B cell (primary cell): ENCODE data around the gene FBXL4. TPM values are rescaled to one million over a fixed set of nuclear protein-coding genes. Genes with fewer than 3 reads are reported as not detected.

Experiments used
- ATAC-seq: fragments of 200-7000 bp; cut with Tn5 transposase; one replicate; pipeline ENCODE4 v1.10.0; 2021; ENCODE audit warnings: low read depth, mild to moderate bottlenecking, moderate number of reproducible peaks, moderate library complexity
- CTCF ChIA-PET: fragments of 350-600 bp; sonication (Branson Sonifier 250); formaldehyde crosslinking; loops from one replicate; lab custom pipeline; 2021; ENCODE audit warnings: antibody characterized with exemption, inconsistent platforms; lab: Charles Lee
- POLR2A ChIA-PET: fragments of 350-600 bp; sonication (Branson Sonifier 250); formaldehyde crosslinking; loops from one replicate; lab custom pipeline; 2021; ENCODE audit warnings: antibody characterized with exemption; lab: Charles Lee
- DNase-seq: peaks from one replicate; pipeline ENCODE4 v3.0.0; 2013
- H2AFZ ChIP-seq: 2 replicates; pipeline ENCODE4 v1.6.1; 2012; ENCODE audit warnings: mild to moderate bottlenecking, low read depth, low read length; ENCODE audit not compliant: insufficient read depth, poor library complexity, severe bottlenecking
- H3K27ac ChIP-seq, 2 donors: 1 replicate in 1 of 2; 2 replicates in 1 of 2; pipeline ENCODE4 v1.5.1; 2012 to 2013; ENCODE audit warnings: low read length in 2 of 2, mild to moderate bottlenecking in 2 of 2, moderate library complexity in 1 of 2
- H3K27me3 ChIP-seq, 4 experiments: fragments of 200-600 bp in 1 of 4; sonication (generic) in 1 of 4; replicated peaks in 1 of 4; 1 replicate in 2 of 4; 2 replicates in 2 of 4; pipeline versions ENCODE4 v1.6.1 to v1.7.0; 2013 to 2016; ENCODE audit warnings: low read length in 3 of 4, mild to moderate bottlenecking in 2 of 4, mixed read lengths in 1 of 4, moderate library complexity in 1 of 4; ENCODE audit not compliant: insufficient read depth in 4 of 4, control insufficient read depth in 3 of 4; ENCODE audit errors: control extremely low read depth in 1 of 4
- H3K36me3 ChIP-seq, 2 experiments: replicated peaks in 1 of 2; 1 replicate in 1 of 2; 2 replicates in 1 of 2; pipeline versions ENCODE4 v1.6.1 to v1.7.1; 2013; ENCODE audit warnings: low read length in 1 of 2; ENCODE audit not compliant: insufficient read depth in 2 of 2, control insufficient read depth in 1 of 2; ENCODE audit errors: control extremely low read depth in 1 of 2, extremely low read depth in 1 of 2
- H3K4me1 ChIP-seq, 2 donors: fragments of 200-600 bp in 1 of 2; sonication (generic) in 1 of 2; 1 replicate in 1 of 2; 2 replicates in 1 of 2; pipeline versions ENCODE4 v1.5.1 to v1.6.1; 2013 to 2017; ENCODE audit warnings: low read length in 2 of 2; ENCODE audit not compliant: control insufficient read depth in 2 of 2, insufficient read depth in 2 of 2
- H3K4me2 ChIP-seq: replicated peaks from 2 replicates; pipeline ENCODE3; 2012; ENCODE audit warnings: mild to moderate bottlenecking, low read depth, low read length; ENCODE audit not compliant: poor library complexity, severe bottlenecking
- H3K4me3 ChIP-seq, 5 experiments: fragments of 200-600 bp in 1 of 5; sonication (generic) in 1 of 5; 1 replicate in 3 of 5; 2 replicates in 2 of 5; pipeline versions ENCODE4 v1.5.1 to v1.7.0; 2011 to 2016; ENCODE audit warnings: low read length in 4 of 5, mild to moderate bottlenecking in 4 of 5, low read depth in 2 of 5, control low read depth in 1 of 5, moderate library complexity in 1 of 5; ENCODE audit not compliant: insufficient read depth in 1 of 5; ENCODE audit errors: control extremely low read depth in 1 of 5, extremely low read depth in 1 of 5
- H3K79me2 ChIP-seq: fragments of 200-600 bp; sonication (generic); one replicate; pipeline ENCODE4 v1.6.0; 2016; ENCODE audit warnings: low read length; ENCODE audit not compliant: control insufficient read depth, insufficient read depth
- H3K9ac ChIP-seq: fragments of 200-600 bp; sonication (generic); 2 replicates; pipeline ENCODE4 v1.6.1; 2017; ENCODE audit warnings: mild to moderate bottlenecking, low read length, moderate library complexity
- H3K9me3 ChIP-seq, 3 donors: one replicate each; pipeline versions ENCODE4 v1.6.1 to v1.7.1; 2013; ENCODE audit warnings: low read length in 2 of 3; ENCODE audit not compliant: control insufficient read depth in 2 of 3, insufficient read depth in 1 of 3; ENCODE audit errors: control extremely low read depth in 1 of 3
- H4K20me1 ChIP-seq: 2 replicates; pipeline ENCODE4 v1.6.0; 2012; ENCODE audit warnings: mild to moderate bottlenecking, low read length; ENCODE audit not compliant: insufficient read depth, control insufficient read depth, poor library complexity, severe bottlenecking
- H3K27ac Mint-ChIP-seq: one replicate; pipeline ENCODE4 v1.8.0; 2021; ENCODE audit warnings: mixed read lengths
- H3K27me3 Mint-ChIP-seq: one replicate; pipeline ENCODE4 v1.8.0; 2021; ENCODE audit warnings: mixed read lengths
- H3K4me1 Mint-ChIP-seq: one replicate; pipeline ENCODE4 v1.8.0; 2021; ENCODE audit warnings: mixed read lengths
- H3K4me3 Mint-ChIP-seq: one replicate; pipeline ENCODE4 v1.8.0; 2021; ENCODE audit warnings: mixed read lengths
- H3K9me3 Mint-ChIP-seq: one replicate; pipeline ENCODE4 v1.8.0; 2022; ENCODE audit warnings: mixed read lengths; ENCODE audit not compliant: insufficient read depth
- CTCF ChIP-seq: fragments of 200-600 bp; IDR thresholded peaks from one replicate; pipeline ENCODE4 v1.8.0; 2022; ENCODE audit warnings: antibody characterized with exemption, mild to moderate bottlenecking
- EZH2 ChIP-seq: IDR thresholded peaks from 2 replicates; pipeline ENCODE4 v1.6.1; 2012; ENCODE audit warnings: borderline replicate concordance, low read depth, mild to moderate bottlenecking, moderate library complexity, low read length; ENCODE audit not compliant: insufficient read depth, poor library complexity, severe bottlenecking
- WGBS: methylation state at CpG from one replicate; pipeline ENCODE4 v1.1.5; 2013; ENCODE audit warnings: missing lambda C conversion rate; ENCODE audit not compliant: insufficient coverage; 5-methylcytosine and 5-hydroxymethylcytosine counted together
- intact Hi-C: fragments of 100-400 bp; cut with micrococcal nuclease; formaldehyde crosslinking; loops from one replicate; pipeline ENCODE4 v1.10.0; 2022
- polyA plus RNA-seq: library from polyadenylated mRNA; depleted of rRNA; stranded (reverse); fragments of >200 nt; gene quantifications from 2 replicates; pipeline ENCODE4 v1.2.3, GENCODE V29; 2012
- total RNA-seq, 2 donors: library from RNA; stranded (reverse); fragments of 120-200 nt in 1 of 2; gene quantifications; 1 replicate in 1 of 2; 2 replicates in 1 of 2; pipeline versions ENCODE4 v1.2.3 to v1.2.4, GENCODE V29; 2013 to 2022

Gene FBXL4
- total and polyA plus RNA-seq, 2 donors (not counting 1 experiment from before 2014, with no cell fraction given), result 9.2 to 22.0 TPM

DNA sequence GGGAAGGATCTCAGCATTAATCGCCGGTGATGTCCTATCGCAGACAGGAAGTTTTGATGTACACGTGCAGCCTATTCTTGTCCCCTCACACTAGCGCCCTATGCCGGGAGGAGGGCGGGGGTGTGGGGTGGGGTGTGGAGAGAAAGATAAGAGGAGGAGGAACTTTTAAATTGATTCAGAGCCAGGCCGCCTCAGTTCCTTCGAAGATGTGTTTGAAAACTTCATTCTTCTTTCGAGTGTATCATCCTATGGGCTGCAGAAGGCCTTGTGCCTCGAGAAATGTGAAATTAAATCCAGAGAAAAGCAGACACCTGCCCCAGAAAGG, 115.8 kb downstream of the FBXL4 start:
- H3K4me2 ChIP-seq, result peak overlapping the region; percentile 100
- ATAC-seq (no peak), DNase-seq (no peak)
- H3K4me1 Mint-ChIP-seq, result peaks cover 54% of the 10 kb centered on the region
- H3K27ac ChIP-seq, result no peak overlapping the region
- H3K9me3 Mint-ChIP-seq, result no peaks in the 10 kb centered on the region
- H2AFZ ChIP-seq, result peak overlapping the region; percentile 40
- peaks cover 72% of the 10 kb centered on the region for H3K27me3 Mint-ChIP-seq
- WGBS, result 16% methylated on average over 4 of the region's 11 CpGs
- peaks cover 0 to 61% (median 0%) of the 10 kb centered on the region in 3 donors for H3K9me3 ChIP-seq
- intact Hi-C loops, result loop anchor here (2.0 to 10.0 kb wide), 2 partner anchors 13 to 1907 kb away; partner anchors contain the start of gene KLHL32
- CTCF ChIA-PET, result interaction anchor here (1.7 kb wide), 1 partner anchor 13 kb away, joined by 6 read pairs; no protein-coding TSS in a partner anchor
- H3K36me3 ChIP-seq, result no peaks in the 10 kb centered on the region
- H3K4me3 Mint-ChIP-seq, result peak overlapping the region; percentile 73
- H3K4me3 ChIP-seq, result peak overlapping the region in 2 of 5 experiments; percentile 23 to 59
- POLR2A ChIA-PET, result no interaction called here
- peaks cover 61 to 77% of the 10 kb centered on the region in 2 donors for H3K4me1 ChIP-seq
- H4K20me1 ChIP-seq, result no peaks in the 10 kb centered on the region
- no peak for TF ChIP-seq CTCF
- H3K79me2 ChIP-seq, result no peaks in the 10 kb centered on the region
- peak overlapping the region; percentile 77 for H3K9ac ChIP-seq
- H3K27me3 ChIP-seq, result peaks cover 0 to 96% (median 71%) of the 10 kb centered on the region in 4 experiments
- peak overlapping the region; percentile 46 for H3K27ac Mint-ChIP-seq

DNA sequence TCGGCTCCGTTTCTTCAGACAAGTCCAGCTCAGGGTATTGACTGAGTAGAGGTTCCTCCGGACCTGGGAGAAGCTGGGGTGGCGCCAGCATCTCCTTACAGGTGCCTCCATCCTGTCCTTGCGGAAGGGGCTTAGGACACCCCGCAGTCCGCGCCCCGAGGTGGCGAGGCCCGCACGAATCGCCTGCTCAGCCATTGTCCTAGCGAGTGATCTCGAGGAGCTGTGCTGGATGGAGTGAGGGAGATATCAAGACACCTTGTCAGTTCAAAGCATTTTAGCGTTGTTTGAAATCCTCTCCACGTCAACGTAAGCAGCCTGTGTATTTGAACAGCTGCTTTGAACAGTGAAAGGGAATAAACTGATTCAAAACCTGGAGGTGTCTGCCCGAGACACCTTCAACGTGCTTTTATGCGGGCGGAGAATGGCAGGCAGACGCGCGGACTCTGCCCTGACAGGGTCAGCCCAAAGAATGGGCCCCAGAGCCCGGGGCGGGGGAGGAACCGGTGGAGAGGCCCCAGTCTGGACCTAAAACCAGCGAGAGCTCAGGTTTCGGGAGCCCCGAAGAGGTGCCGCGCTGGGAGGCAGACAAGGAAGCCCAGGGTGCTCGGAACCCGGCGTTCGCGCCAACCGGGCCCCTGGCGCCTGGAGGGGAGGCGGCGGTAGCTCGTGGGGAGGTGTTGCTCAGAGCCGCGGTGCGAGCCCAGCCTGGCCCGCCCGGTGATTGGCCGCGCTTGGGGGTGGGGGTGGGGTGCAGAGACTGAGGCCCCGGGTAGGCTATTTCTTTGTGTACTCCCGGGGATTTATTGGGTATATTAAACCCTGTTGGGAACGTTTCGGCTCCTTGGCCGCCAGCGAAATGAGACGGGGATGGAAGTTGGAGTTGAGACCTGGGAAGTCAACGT, 116.4 kb downstream of the FBXL4 start:
- peak overlapping the region; percentile 40 for H2AFZ ChIP-seq
- no peaks in the 10 kb centered on the region for H4K20me1 ChIP-seq
- peak overlapping the region in 1 of 5 experiments; percentile 23 for H3K4me3 ChIP-seq
- TF ChIP-seq CTCF (no peak), EZH2 (peak; percentile 56)
- peak overlapping the region; percentile 28 for H3K9ac ChIP-seq
- peaks cover 2 to 94% (median 70%) of the 10 kb centered on the region in 4 experiments for H3K27me3 ChIP-seq
- ATAC-seq, result no peak
- Mint-ChIP-seq H3K27me3 (peaks cover 71% of the 10 kb centered on the region), H3K27ac (peak overlapping the region; percentile 46), H3K4me3 (peak overlapping the region; percentile 73), H3K4me1 (peaks cover 50% of the 10 kb centered on the region), H3K9me3 (no peaks in the 10 kb centered on the region)
- ChIA-PET POLR2A (no interaction called here), CTCF (interaction anchor here (1.7 kb wide), 1 partner anchor 14 kb away, joined by 6 read pairs; no protein-coding TSS in a partner anchor)
- WGBS, result 11% methylated on average over 55 of the region's 58 CpGs
- peak; percentile 46 for DNase-seq
- intact Hi-C loops, result loop anchor here (2.0 to 10.0 kb wide), 2 partner anchors 13 to 1907 kb away; partner anchors contain the start of gene KLHL32
- H3K4me2 ChIP-seq, result peak overlapping the region; percentile 100
- H3K36me3 ChIP-seq, result no peaks in the 10 kb centered on the region
- no peaks in the 10 kb centered on the region for H3K79me2 ChIP-seq
- no peak overlapping the region for H3K27ac ChIP-seq
- H3K9me3 ChIP-seq, result peaks cover 0 to 61% (median 0%) of the 10 kb centered on the region in 3 donors
- H3K4me1 ChIP-seq, result peaks cover 60 to 71% of the 10 kb centered on the region in 2 donors
